HG03045 (cell line): ENCODE data around the gene UBR1.
"Not testable (repeated sequence)": the region's sequence is repeated elsewhere in the genome, so short reads cannot be mapped to it uniquely, and the experiment has no call there.

Experiments
- ATAC-seq: cut with Tn5 transposase; IDR thresholded peaks from one replicate; pipeline ENCODE4 v1.9.1; 2021; ENCODE audit warnings: mild to moderate bottlenecking, moderate library complexity; ENCODE audit not compliant: unreplicated experiment

Gene UBR1

DNA sequence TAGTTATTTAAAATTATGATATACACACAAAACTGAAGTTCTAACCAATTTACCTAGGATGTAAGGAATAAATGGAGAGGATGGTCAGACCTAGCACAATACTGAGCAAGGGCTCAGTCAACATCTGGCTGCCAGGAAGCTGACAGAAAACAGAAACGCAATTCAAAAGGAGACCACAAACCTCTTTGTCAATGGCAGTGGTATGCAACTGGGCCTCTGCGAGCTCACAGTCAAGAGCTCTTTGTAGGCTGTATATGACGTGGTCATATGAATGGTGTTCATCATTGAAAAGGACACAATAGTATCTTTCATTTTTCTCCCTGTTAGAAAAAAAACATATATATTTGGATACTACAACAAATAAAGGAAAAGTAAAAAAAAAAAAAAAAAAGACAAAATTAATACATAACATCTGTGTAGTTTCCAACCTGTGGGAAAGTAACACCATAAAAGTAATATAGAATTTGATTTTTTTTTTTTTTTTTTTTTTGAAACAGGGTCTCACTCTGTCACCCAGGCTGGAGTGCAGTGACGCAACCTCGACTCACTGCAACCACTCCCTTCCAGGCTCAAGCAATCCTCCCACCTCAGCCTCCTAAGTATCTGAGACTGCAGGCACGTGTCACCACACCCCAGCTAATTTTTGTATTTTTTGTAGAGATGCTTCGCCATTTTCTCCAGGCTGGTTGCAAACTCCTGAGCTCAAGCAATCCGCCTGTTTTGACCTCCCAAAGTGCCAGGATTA is 37.9 kb downstream of the UBR1 start:
- no peak for ATAC-seq

DNA sequence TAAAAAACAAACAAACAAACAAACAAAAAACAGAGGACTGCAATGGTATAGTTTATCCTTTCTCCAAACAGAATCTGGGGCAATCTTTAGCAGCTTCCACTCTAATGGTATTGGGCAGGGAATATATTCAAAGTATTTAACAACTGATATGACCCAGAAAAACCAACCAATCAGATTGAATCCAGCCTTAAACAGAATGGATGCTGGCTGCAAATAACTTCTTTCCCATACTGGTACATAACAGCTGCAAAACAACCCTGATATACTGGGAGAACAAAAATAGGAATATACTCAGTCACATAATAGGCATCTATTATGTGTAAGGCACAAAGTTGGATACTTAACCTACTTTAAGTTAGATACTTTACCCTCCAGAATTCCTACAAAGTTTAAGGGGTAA is 49.1 kb downstream of the UBR1 start:
- no peak for ATAC-seq

DNA sequence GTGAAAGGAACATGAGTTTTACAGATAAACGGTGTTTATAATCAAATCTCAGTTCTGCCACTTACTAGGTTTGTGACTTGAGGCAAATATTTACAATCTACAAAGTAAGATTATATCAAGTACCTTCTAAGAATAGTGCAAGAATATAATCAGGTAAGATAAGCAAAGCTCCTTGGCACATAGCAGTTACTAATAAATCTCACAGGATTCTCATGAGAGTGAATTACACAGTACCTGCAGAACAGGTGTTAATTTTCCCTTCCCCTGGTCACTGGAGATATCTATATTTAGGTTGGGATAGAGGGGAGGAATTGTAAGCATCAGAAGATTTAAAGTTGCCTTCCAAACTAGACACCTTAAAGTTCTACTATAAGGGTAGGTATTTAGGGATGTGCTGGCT is 53.0 kb downstream of the UBR1 start:
- no peak for ATAC-seq

DNA sequence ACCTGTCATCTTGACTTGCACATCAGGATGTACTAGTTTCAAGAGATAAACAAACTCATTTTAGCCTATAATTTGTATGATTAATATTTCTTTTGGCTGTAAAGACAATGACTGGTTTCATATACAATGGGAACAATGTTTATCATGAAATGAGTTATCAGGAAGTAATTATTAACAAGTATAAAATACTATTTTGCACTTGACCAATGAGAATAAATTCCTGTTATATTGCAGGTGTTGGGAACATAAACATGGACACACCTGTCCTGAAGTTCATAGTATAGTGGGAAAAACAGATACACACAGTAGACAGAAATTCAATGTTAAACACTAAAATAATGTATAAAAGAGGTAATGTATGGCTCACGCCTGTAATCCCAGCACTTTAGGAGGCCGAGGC is 56.9 kb downstream of the UBR1 start:
- no peak for ATAC-seq

DNA sequence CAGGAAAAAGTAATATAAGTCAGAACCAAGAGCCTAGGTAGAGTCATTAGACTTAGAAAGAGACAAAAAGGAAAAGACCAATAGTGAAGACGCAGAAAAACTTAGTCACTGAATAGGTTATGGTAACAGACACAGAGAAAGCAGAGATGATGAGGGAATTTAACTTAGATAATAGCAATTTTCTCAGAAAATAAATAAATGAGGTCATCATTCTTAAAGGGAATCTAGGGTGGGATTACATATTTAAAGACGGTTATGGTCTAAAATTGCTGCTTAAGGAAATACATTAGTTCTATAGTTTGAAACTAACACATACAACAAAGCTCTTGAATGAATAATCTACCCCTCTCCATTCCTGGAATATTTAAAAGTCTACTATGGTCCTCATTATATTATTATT is 59.4 kb downstream of the UBR1 start:
- ATAC-seq: no peak

DNA sequence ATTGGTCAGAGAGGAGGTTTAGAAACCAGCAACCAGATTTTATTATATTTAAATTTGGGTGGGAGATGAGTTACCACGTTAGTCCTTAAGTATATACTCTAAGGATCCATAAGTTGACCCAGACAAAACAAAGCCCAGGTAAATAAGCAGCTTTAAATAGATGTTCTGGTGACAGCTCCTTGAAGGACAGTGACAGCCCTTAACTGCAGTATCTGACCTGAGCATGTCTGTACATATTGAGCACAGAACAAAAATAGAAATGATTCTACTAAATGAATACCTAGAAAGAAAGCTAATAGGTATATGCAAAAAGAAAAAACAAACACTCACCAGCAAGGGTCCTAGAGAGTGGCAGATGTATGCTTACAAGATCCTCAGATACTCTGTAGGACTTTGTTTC is 63.0 kb downstream of the UBR1 start:
- no peak for ATAC-seq

DNA sequence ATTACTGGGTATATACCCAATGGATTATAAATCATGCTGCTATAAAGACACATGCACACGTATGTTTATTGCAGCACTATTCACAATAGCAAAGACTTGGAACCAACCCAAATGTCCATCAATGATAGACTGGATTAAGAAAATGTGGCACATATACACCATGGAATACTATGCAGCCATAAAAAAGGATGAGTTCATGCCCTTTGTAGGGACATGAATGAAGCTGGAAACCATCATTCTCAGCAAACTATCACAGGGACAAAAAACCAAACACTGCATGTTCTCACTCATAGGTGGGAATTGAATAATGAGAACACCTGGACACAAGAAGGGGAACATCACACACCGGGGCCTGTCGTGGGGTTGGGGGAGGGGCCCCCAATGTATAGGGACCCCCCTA is 64.8 kb downstream of the UBR1 start:
- ATAC-seq: not testable (repeated sequence)

DNA sequence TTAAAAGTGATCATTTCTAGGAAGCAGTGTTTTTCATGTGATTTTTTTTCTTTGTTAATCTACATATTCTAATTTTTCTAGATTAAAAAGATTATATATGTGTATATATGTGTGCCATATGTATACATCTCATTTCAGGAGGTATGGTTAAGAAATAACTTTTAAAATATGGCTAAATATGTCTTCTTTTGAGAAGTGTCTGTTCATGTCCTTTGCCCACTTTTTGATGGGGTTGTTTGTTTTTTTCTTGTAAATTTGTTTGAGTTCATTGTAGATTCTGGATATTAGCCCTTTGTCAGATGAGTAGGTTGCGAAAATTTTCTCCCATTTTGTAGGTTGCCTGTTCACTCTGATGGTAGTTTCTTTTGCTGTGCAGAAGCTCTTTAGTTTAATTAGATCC is 70.6 kb downstream of the UBR1 start:
- not testable (repeated sequence) for ATAC-seq

DNA sequence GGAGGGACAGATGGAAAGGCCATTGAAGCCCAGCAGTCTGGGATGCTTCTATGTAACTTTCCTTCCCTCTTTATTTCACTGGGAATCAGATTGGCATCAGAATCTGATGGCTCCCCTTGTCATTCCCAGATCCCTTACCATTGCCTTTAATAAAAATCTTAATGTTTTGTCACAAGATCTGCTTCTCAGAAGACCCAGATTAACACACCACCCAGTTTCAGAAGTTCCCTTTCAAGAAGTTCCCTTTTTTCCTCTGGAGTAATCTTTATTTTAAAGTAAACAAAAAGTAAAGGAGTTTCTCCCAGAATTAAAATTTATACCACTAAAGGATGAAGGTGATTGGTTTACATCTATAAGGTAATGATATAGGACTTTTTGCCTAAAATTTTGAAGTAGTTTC is 76.4 kb downstream of the UBR1 start:
- no peak for ATAC-seq

DNA sequence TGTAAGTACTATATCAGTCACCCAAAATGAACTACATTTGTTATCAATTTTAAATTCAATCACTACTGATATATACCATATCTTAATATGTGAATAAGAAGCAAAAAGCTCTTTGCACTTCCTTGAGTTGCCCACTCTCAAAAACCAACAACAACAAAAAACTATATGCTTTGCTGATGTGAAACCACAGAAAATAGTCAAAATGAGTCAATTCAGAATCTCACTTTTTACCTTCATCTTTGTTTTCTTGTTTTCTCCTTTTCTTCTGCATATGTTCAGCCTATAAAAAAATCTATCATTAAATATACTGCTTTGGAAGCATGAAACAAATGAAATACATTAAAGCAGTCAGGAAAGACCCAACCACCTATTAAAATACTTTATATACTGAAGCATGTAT is 80.7 kb downstream of the UBR1 start:
- ATAC-seq: no peak

DNA sequence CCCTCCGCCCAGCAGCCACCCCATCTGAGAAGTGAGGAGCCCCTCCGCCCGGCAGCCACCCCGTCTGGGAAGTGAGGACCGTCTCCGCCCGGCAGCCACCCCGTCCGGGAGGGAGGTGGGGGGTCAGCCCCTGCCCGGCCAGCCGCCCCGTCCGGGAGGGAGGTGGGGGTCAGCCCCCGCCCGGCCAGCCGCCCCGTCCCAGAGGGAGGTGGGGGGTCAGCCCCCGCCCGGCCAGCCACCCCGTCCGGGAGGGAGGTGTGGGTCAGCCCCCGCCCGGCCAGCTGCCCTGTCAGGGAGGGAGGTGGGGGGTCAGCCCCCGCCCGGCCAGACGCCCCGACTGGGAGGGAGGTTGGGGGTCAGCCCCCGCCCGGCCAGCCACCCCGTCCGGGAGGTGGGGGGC is 91.2 kb downstream of the UBR1 start:
- ATAC-seq: not testable (repeated sequence)

DNA sequence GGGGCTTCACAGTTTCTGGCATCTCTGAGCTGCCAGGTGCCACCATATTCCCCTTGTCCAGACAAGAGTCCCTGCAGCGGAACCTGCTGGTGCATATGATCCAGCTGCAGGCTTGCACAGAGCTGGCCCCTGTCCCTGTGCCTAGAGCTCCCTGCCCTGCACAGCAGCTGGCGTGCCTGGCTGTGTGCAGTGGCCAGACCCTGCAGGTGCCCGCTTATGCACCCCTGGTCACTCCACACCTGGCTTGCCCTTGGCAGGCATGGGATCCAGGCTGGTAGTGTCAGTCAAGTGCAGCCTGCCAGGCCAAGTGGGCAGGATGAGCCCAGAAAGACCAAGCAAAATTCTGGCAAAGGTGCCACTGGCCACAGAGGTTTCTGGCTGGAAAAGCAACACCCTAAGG is 96.6 kb downstream of the UBR1 start:
- no peak for ATAC-seq

DNA sequence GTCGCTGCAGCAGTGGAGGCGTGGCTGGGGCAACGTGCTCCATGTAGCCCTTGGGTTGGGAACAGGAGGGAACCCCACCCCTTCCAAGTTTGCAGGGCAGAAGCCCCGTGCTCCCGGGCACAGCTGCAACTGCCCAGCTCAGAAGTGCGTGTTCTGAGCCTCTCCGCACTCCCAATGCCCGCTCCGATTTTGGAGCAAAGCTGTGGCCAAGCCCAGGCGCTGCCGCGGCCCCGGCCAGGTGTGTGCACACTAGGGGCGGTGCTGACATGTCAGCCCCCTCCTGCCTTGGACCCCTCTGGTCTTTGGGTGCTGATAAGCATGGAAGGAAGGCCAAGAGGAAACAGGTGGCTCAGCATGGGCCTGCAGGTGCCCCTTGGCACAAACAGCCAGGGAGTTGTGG is 97.7 kb downstream of the UBR1 start:
- no peak for ATAC-seq

DNA sequence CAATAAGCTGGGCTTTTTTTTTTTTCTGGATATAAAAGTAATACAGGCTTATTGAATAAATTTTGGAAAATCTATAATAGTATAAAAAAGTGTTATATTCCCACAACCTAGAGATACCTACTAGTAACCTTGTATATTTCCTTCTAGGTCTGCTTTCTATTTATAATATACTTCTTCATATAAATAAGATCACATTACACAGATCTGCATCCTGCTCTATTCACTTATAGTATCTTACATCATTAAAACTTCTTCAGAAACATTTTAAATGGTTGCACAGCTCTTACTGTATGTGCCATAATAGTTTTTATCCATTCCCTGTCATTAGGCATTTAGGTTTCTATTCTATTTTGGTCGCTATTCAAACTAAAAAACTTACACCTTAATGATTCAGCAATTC is 98.3 kb downstream of the UBR1 start:
- no peak for ATAC-seq

DNA sequence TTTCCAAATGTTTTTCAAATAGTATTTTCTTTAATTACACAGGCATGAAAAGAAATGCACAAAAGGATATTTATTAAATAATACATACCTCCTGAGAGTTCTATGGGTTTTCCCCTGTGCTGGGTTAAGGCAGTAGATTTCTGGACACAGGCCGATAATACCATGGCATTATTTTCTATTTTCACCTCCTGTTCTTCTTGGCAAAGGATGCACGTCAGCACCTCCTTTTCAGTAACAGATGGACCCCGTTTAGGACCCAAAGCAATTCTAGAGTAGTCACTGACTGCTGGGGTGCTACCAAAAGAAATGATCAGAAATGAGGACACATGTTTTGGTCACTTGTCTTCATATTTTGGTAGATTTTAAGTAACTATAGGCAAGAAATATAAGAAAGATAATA is 98.8 kb downstream of the UBR1 start:
- no peak for ATAC-seq

DNA sequence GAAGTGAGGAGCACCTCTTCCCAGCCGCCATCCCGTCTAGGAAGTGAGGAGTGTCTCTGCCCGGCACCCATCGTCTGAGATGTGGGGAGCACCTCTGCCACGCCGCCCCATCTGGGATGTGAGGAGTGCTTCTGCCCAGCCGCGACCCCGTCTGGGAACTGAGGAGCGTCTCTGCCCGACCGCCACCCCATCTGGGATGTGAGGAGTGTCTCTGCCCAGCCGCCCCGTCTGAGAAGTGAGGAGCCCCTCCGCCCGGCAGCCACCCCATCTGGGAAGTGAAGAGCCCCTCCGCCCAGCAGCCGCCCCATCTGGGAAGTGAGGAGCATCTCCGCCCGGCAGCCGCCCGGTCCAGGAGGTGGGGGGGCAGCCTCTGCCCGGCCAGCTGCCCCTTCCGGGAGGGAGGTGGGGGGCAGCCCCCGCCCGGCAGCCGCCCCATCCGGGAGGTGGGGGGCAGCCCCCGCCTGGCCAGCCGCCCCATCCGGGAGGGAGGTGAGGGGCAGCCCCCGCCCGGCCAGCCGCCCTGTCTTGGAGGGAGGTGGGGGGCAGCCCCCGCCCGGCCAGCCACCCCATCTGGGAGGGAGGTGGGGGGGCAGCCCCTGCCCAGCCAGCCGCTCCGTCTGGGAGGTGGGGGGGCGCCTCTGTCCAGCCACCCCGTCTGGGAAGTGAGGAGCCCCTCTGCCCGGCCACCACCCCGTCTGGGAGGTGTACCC is 100.8 kb downstream of the UBR1 start:
- not testable (repeated sequence) for ATAC-seq

DNA sequence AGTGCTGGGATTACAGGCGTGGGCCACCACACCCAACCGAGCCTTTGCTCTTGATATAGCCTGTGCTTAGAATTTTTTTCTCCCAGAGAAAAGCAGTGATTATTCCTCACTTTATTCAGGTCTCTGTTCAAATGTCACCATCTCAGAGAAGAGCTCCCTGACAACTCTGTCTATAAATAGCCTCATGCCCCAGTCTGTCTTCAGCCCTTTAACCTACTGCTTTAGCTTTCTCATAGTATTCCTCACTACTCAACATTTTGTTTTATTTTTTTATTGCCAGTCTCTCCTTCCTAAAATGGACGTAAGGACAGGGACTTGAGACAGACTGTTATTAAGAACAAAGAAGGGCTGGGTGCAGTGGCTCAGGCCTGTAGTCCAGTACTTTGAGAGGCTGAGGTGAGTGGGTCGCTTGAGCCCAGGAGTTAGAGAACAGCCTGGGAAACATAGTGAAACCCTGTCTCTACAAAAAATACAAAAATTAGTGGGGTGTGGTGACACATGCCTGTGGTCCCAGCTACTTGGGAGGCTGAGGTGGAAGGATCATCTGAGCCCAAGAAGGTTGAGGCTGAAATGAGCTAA is 106.5 kb downstream of the UBR1 start:
- ATAC-seq: no peak

DNA sequence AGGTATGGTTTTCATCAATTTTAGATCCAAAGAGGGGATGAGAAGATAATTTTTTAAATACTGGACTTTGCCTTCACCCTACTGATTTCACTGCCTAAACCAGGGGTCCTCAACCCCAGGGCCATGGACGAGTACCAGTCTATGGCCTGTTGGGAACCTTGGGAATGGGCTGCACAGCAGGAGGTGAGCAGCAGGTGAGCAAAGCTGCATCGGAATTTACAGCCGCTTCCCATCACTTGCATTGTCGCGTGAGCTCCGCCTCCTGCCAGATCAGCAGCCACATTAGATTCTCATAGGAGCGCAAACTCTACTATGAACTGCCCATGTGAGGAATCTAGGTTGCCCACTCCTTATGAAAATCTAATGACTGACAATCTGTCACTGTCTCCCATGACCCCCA is 109.0 kb downstream of the UBR1 start:
- no peak for ATAC-seq

DNA sequence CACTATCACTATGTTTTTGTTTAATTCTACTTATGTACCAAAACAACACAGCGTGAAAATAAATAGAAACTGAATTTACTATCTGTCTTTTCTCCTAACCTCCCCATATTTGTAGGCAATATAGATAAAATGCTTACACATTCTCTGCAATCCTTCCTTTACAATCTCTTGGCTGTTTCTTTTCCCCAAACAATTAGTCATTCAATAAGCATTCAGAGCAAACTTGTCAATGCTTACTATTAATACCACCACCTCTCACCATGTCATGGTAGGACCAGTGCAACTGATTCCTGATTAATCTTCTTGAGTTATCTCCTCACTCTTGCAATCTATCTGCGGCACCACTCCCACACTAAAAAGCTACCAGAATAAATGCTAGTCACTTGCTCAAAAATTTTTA is 111.3 kb downstream of the UBR1 start:
- no peak for ATAC-seq

DNA sequence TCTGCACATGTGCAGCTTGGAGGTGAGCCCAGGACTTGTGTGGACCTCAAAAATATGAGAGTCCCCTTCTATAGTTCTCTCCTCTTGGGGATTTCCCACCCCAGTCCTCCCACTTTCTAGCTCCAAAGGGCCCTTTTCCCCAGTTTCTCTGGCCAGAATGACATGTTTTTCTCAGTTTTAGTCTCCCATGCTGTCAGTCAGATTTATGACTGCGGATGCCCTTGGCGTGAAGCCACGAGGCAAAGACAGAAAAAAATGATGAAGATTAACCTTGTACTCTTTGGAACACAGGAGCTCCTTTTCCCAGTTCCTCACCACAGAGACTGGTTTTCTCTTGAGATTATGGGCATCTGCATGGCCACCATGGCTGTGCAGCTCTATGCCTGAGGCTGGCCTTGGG is 113.2 kb downstream of the UBR1 start:
- no peak for ATAC-seq

DNA sequence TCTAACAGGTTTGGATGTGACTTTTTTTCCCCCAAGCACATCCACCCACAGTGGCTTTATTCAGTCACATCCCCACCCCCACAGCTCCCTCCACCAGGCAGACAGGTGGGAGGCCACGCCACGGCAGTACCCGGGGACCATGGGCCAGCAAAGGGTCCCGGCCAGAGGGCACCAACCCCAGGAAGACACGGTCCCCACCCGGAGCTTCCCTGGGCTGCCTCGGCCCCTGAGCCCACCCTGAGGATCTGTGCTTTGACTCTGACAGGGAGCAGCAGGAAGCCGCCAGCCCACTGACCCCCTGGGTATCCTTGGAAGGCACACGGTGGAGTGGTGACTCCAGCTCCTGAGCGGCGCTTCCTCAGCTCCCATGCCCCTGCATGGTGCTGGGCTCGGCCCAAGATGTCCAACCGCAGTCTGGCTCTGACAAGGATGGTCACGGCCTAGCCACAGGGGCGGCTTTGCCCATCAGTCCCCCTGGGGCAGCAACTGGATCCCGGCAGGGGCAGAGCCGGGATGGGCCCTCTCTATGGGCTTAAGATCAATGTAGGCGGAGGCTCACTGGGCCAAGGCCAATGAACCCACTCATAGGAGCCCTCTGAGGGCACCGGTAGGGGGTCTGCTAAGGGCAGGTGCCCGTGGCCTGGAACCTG is 119.0 kb downstream of the UBR1 start:
- no peak for ATAC-seq

DNA sequence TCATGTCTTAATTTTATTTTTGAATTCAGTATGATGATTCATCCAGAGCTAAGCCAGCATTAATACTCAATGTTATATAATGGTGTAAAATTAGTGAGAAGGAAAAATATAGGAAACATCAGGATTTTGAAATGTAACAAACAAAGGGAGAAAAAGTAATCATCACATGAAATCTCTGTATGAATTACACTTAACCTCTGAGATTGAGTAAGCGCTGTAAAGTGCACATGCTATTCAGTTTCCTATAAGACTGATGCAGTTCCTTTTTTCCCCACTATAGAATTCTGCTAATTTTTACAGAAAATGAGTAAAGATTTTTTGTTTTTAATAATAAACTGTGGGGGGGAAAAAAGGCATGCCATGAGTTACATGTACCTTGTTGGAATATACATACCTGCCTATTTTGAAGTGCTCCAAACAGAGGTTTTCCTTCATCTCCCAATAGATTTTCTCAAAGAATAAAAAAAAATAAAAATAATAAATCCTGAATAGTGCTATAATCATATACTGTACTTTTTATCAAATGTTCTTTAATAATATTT is 121.3 kb downstream of the UBR1 start:
- ATAC-seq: no peak
